Esophagus muscularis mucosa (tissue), 4 donors: Measurements from ENCODE around the gene ZNF407. TPM values are rescaled to one million over a fixed set of nuclear protein-coding genes. Genes with fewer than 3 reads are reported as not detected.

Experiments
- DNase-seq: peaks from one replicate; pipeline ENCODE4 v3.0.0-alpha.2; 2017; ENCODE audit errors: extremely low spot score
- H3K27ac ChIP-seq, 4 donors: fragments of 200-600 bp; sonication (generic); replicated peaks in 1 of 4; 1 replicate in 3 of 4; 2 replicates in 1 of 4; pipeline ENCODE4 v1.5.1; 2016 to 2019; ENCODE audit warnings: mild to moderate bottlenecking in 1 of 4
- H3K27me3 ChIP-seq, 4 donors: fragments of 200-600 bp; sonication (generic); one replicate each; pipeline versions ENCODE4 v1.5.1 to v1.6.0; 2016 to 2019
- H3K36me3 ChIP-seq, 4 donors: fragments of 200-600 bp; sonication (generic); one replicate each; pipeline ENCODE4 v1.5.1; 2016 to 2019
- H3K4me1 ChIP-seq, 4 donors: fragments of 200-600 bp; sonication (generic); one replicate each; pipeline ENCODE4 v1.5.1; 2016 to 2019
- H3K4me3 ChIP-seq, 4 donors: fragments of 200-600 bp; sonication (generic); 1 replicate in 2 of 4; 2 replicates in 2 of 4; pipeline ENCODE4 v1.5.1; 2016 to 2019; ENCODE audit warnings: mild to moderate bottlenecking in 4 of 4, moderate library complexity in 1 of 4
- H3K9me3 ChIP-seq, 4 donors: fragments of 200-600 bp; sonication (generic); 1 replicate in 3 of 4; 2 replicates in 1 of 4; pipeline ENCODE4 v1.5.1; 2016 to 2019
- EP300 ChIP-seq: sonication (generic); formaldehyde crosslinking; IDR thresholded peaks from one replicate; pipeline ENCODE4 v1.6.1; 2017; ENCODE audit warnings: antibody characterized with exemption
- POLR2A ChIP-seq: fragments of 450-650 bp; IDR thresholded peaks from one replicate; pipeline ENCODE4 v1.6.1; 2017; ENCODE audit warnings: antibody characterized with exemption, moderate library complexity, mild to moderate bottlenecking, low read depth
- POLR2AphosphoS5 ChIP-seq, 2 donors: sonication (generic); formaldehyde crosslinking; IDR thresholded peaks; one replicate each; pipeline ENCODE4 v1.6.1; 2017; ENCODE audit warnings: antibody characterized with exemption in 2 of 2
- WGBS: methylation state at CpG from one replicate; pipeline ENCODE4 v1.1.5; 2018; 5-methylcytosine and 5-hydroxymethylcytosine counted together
- intact Hi-C: fragments of 100-400 bp; cut with DNase I; formaldehyde crosslinking; loops from one replicate; pipeline ENCODE4 v1.15.1; 2023
- total RNA-seq, 4 donors: library from RNA; depleted of rRNA; stranded (reverse); fragments of >200 nt; gene quantifications; one replicate each; pipeline versions ENCODE4 v1.1.0 to v1.2.1, GENCODE V29; 2016
- TF ChIP-seq, protein P1 (sequence below), 3 experiments: fragments of 200-600 bp in 2 of 3; fragments of 450-650 bp in 1 of 3; sonication (generic) in 2 of 3; IDR thresholded peaks; one replicate each; pipeline ENCODE4 v1.5.1; 2017 to 2019; ENCODE audit warnings: antibody characterized with exemption in 3 of 3, mild to moderate bottlenecking in 2 of 3, moderate library complexity in 1 of 3

The ZNF407 gene
- total RNA-seq, 4 donors from 2014 or later, result 13.9 to 19.1 (median 17.2) TPM

DNA sequence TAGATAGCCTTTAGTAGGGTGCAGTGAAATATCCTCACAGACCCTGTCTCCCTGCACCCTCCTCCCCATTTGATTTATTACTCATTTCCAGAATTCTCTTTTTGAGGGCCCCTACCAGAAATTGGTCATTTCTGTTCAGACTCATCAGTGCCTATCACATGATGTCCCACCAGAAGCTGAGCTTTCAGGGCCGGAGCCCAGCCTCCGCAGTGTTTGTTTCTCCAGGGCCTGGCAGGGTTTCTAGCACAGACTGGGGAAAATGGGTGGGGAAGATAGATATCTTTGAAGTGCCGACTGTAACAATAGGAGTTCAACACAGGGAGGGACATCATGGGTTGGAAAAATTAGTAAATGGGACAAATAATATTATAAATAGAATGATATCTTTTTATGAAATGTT, 403.2 kb downstream of the ZNF407 start:
- Histone ChIP-seq H3K36me3 (no peaks in the 10 kb centered on the region), H3K27me3 (no peaks in the 10 kb centered on the region), H3K4me3 (no peak overlapping the region), H3K27ac (no peak overlapping the region), H3K4me1 (peaks cover 7 to 40% (median 28%) of the 10 kb centered on the region in 4 donors), H3K9me3 (no peaks in the 10 kb centered on the region)
- no peak for DNase-seq
- TF ChIP-seq, protein P1, sequence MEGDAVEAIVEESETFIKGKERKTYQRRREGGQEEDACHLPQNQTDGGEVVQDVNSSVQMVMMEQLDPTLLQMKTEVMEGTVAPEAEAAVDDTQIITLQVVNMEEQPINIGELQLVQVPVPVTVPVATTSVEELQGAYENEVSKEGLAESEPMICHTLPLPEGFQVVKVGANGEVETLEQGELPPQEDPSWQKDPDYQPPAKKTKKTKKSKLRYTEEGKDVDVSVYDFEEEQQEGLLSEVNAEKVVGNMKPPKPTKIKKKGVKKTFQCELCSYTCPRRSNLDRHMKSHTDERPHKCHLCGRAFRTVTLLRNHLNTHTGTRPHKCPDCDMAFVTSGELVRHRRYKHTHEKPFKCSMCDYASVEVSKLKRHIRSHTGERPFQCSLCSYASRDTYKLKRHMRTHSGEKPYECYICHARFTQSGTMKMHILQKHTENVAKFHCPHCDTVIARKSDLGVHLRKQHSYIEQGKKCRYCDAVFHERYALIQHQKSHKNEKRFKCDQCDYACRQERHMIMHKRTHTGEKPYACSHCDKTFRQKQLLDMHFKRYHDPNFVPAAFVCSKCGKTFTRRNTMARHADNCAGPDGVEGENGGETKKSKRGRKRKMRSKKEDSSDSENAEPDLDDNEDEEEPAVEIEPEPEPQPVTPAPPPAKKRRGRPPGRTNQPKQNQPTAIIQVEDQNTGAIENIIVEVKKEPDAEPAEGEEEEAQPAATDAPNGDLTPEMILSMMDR (IDR thresholded peaks at IDR 0.05), result no peak
- no peak for TF ChIP-seq POLR2AphosphoS5 (IDR thresholded peaks at IDR 0.05)
- no peak for TF ChIP-seq EP300
- no peak for TF ChIP-seq POLR2A
- intact Hi-C loops, result no loop called here
- 59% methylated on average over 3 of the region's 3 CpGs for whole genome bisulfite sequencing

DNA sequence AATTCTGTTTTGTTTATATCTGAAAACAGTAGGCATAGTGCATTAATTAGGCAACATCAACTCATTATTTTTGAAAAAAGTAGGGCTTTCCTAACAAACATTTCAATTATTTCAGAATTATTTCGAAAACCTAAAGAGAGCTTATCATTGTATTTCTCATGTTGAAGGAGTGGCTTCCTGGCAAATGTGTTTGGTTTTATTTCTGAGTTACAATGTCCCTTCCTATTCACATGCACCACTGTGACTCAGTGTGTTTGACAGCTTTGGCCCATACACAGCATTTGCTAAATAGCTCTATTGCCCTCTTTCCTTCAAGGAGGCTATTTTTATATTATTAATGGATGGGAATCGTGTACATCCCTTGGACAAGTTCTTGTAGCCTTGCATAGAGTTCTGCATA, 405.4 kb downstream of the ZNF407 start:
- Histone ChIP-seq H3K4me1 (peaks cover 7 to 40% (median 28%) of the 10 kb centered on the region in 4 donors), H3K9me3 (no peaks in the 10 kb centered on the region), H3K4me3 (no peak overlapping the region), H3K36me3 (no peaks in the 10 kb centered on the region), H3K27me3 (no peaks in the 10 kb centered on the region), H3K27ac (peak overlapping the region in 3 of 4 donors; percentile 22 to 59 (median 28))
- WGBS, result 47% methylated on average over 2 of the region's 2 CpGs
- intact Hi-C loops, result no loop called here
- no peak for DNase-seq
- peak in 1 of 2 donors; percentile 47 for TF ChIP-seq POLR2AphosphoS5 (IDR thresholded peaks at IDR 0.05)
- no peak for TF ChIP-seq EP300

DNA sequence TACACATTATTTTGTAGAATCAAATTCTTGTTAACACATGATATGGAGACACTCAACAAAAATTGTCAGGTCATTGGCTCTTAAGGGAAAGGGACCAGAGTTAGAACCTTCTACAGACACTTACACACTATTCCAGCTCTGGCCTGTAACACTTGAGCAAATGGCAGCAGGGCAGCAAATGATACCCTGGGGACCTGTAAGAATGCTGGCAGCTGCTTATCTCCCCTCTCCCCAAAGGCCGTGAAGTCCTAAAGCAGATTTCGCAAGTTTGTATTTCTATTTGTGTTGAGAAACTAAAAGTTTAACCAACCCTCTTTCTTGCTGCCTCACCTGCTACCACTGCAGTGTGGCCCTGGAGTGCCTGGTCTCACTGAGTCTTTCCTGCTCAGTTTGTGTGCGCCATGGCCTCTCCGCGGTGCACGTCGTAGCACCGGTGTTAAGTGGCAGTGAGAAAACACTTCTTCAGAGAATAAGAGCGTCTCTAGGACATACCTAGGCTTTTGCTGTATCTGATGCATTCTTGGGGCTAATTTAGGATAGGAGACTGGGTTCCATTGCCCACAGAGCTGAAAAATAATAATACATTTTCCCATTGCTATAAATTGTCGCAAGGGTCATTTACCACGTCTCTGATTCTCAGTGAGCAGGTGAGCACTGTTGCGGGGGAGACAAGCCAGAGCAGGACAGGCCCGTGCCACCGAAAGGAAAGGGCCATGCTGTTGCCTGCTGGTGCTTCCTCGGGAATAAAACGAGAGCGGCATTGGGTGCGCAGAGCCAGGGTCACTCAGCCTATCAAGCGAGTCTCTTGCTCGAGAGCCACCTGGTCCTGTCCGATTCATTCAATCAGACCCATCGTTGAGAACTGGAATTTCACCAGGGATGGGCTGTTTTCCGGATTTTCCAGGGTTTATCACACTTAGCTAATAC, 406.4 kb downstream of the ZNF407 start:
- intact Hi-C loops, result no loop called here
- H3K27ac ChIP-seq, result peak overlapping the region in 3 of 4 donors; percentile 22 to 59 (median 30)
- peaks cover 7 to 40% (median 28%) of the 10 kb centered on the region in 4 donors for H3K4me1 ChIP-seq
- no peaks in the 10 kb centered on the region for H3K27me3 ChIP-seq
- DNase-seq, result no peak
- H3K36me3 ChIP-seq, result no peaks in the 10 kb centered on the region
- TF ChIP-seq POLR2A (no peak), EP300 (no peak), POLR2AphosphoS5 (IDR thresholded peaks at IDR 0.05) (no peak)
- TF ChIP-seq, protein P1 (IDR thresholded peaks at IDR 0.05), result no peak
- no peak overlapping the region for H3K4me3 ChIP-seq
- H3K9me3 ChIP-seq, result no peaks in the 10 kb centered on the region
- 94% methylated on average over 23 of the region's 23 CpGs for WGBS

DNA sequence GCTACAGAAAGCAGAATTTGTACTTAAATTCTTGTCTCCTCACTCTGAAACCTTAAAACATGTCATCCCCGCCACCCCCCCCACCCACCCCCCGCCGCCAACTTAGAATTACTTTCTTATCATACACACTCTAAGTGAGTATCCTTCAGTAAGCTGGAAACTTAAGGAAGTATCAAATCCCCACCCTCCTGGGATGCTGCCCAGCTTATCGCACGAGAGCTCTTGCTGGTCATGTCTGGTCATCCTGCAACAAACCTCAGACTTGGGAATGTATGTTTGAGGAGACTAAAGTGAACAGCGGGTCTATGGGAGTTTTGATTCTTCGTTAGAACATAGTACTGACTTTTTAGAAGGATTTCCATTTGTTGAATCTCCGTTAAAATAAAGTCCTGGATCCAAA, 408.0 kb downstream of the ZNF407 start:
- Histone ChIP-seq H3K27ac (no peak overlapping the region), H3K4me3 (no peak overlapping the region), H3K36me3 (no peaks in the 10 kb centered on the region), H3K27me3 (no peaks in the 10 kb centered on the region), H3K4me1 (peaks cover 7 to 40% (median 28%) of the 10 kb centered on the region in 4 donors), H3K9me3 (no peaks in the 10 kb centered on the region)
- 60% methylated on average over 8 of the region's 8 CpGs for WGBS
- DNase-seq, result no peak
- no peak for TF ChIP-seq POLR2A
- TF ChIP-seq EP300, result no peak
- TF ChIP-seq POLR2AphosphoS5 (IDR thresholded peaks at IDR 0.05), result no peak
- TF ChIP-seq, protein P1 (IDR thresholded peaks at IDR 0.05), result no peak
- intact Hi-C loops, result no loop called here

DNA sequence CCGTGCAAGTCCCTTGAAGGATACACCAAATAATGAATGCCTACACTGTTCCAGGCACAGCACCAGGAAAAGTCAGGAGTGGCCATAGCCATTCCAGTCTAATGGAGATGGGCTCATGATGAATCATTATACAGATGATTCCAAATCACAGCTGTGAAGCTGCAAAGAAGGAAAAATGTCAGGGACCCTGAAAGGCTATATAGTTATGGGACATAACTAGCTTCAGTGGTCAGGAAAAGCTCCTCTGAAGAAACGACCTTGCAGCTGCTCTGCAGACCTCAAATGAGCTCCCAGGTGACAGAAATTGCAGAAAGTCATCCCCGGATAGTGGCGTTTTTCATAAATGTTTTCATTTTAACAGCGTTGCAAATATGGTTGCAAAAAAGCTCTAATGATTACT, 410.5 kb downstream of the ZNF407 start:
- Histone ChIP-seq H3K4me1 (peaks cover 7 to 23% (median 12%) of the 10 kb centered on the region in 4 donors), H3K4me3 (no peak overlapping the region), H3K27ac (no peak overlapping the region), H3K27me3 (no peaks in the 10 kb centered on the region), H3K36me3 (no peaks in the 10 kb centered on the region), H3K9me3 (no peaks in the 10 kb centered on the region)
- no peak for DNase-seq
- WGBS, result 92% methylated on average over 5 of the region's 5 CpGs
- intact Hi-C loops, result no loop called here
- TF ChIP-seq, protein P1 (IDR thresholded peaks at IDR 0.05), result no peak
- TF ChIP-seq POLR2AphosphoS5 (IDR thresholded peaks at IDR 0.05), result no peak
- no peak for TF ChIP-seq EP300
- no peak for TF ChIP-seq POLR2A
